Measurements from ENCODE around the gene NOTCH3.

Gene NOTCH3

GRCh38 chr19:15200553-15201364, at the start of gene NOTCH3:
Gene NOTCH3 (minus strand): TSS chr19:15200995. CDS start chr19:15200905, 90 bp downstream.
- peak in 1 of 56 donors; percentile 9 for DNase-seq

DNA sequence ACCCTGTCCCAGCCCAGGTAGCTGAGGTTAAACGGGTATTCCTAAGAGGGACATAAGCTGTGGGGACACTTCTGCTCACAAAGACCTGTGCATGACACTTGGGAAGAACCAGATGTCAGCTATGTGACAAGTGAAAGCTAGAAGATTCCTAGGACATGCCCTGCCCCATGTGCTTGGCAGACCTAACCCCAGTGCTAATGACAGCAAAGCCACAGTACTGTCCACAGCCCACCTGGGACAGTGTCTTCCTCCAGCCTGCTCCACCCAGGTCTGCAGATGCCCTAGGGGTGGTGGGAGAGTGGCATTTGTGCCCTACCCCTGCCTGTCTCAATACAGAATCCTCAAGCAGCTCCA, 49.8 kb upstream of the NOTCH3 start:
- no peak for DNase-seq

GRCh38 chr19:15249972-15250639, 49.3 kb upstream of the NOTCH3 start:
- no peak for DNase-seq

DNA sequence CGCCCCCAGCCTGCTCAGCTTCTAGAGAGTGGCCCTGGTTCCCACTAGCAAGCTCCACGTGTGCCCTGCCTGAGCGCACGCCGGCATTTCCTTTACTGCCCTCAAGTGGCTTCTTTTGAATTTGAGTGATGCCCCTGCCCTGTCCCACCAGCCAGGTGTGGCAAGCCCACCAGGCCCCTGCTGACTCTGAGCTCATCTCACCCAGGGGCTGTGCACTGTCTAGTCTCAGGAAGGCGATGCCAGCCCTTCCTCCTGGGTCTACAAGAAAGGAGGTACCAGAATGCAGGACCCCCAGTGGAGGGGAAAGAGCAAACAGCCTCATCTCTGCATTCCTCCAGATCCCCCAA, 48.7 kb upstream of the NOTCH3 start:
- DNase-seq, result no peak

DNA sequence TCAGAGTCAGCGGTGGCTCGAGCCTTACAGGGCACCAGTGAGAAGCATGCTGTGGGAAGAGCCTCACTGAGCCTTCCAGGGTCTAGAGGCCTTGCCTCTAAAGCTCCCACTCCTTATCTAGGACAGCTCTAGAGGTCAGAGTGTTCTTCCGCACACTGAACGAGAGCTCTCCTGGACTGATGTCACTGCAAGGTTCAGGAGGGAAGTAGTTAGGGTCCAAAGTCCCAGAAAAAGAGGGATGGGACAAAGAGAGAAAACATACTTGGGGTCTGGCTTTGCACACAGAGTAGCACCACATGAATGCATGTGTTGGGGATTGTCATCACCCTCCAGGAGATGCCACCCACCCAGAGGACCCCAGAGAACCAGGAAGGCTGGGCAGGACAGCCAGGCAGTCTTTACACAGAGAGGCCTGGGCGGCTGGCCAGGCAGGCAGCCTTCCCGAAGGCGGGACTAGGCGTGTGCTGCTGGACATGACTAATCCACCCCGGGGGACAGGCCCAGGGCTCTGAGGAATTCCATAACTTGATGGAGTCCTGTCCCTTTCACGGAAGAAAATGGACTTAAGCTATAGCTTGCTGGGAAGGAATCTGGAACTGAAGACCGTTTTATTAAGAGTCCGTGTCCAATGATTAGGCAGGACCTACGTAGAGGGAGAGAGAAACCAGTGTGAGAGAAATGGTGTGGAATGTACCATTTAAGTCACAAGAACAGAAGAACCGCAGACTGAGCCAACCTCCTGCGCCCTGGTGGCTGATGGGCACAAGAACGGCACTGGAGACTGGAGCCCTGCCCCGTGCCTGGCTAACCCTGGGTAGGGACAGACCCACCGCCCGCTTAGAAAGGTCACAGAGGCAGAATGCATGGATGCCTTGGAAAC, 48.1 kb upstream of the NOTCH3 start:
- DNase-seq, result peak in 14 of 56 donors; percentile 4 to 67 (median 14)

- DNase-seq, result no peak
Measured at GRCh38 chr19:15248106-15248505, 47.3 kb upstream of the NOTCH3 start.

DNA sequence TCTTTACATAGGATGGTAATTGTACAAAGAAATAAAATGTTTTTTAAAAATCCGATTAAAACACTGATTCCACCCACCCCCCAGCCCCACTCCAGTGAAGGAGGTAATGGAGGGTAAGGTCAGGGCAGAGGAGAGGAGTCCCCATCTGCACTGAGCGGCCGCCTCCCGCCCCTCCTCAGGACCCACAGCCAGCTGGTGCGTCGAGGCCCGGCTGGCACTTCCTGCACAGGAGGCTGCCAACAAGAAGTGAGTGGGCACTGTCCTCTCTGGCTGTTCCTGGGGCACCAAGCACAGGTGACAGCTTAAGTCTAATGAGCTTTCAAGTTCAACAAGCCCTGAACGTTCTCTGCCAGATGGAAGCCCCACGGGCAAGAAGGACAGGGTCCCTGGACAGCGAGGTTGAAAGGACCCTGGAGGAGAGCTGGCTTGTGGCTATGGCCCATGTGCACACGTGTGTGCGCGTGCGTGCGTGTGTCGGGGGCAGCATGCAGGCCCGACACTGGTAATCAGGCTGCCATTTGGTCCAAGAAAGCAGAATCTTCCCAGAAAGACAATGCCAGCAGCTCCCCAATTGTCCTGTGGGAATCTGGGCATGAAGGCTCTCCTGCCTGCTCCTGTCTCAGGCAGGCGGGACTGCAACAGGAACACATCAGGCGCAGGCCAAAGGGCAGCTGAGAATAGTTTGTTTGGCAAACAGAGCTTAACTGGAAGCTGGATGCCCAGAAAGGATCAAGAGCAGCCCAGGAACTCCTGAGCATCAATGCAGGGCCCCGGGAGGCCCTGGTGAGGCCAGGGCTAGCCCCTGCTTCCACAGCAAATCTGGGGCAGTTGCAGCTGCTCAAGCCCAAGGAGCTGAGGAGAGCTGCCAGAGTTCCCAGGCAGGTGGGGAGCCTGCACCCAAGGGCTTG, 46.6 kb upstream of the NOTCH3 start:
- DNase-seq, result no peak

- no peak for DNase-seq
Measured at GRCh38 chr19:15246198-15246481, 45.3 kb upstream of the NOTCH3 start.

DNA sequence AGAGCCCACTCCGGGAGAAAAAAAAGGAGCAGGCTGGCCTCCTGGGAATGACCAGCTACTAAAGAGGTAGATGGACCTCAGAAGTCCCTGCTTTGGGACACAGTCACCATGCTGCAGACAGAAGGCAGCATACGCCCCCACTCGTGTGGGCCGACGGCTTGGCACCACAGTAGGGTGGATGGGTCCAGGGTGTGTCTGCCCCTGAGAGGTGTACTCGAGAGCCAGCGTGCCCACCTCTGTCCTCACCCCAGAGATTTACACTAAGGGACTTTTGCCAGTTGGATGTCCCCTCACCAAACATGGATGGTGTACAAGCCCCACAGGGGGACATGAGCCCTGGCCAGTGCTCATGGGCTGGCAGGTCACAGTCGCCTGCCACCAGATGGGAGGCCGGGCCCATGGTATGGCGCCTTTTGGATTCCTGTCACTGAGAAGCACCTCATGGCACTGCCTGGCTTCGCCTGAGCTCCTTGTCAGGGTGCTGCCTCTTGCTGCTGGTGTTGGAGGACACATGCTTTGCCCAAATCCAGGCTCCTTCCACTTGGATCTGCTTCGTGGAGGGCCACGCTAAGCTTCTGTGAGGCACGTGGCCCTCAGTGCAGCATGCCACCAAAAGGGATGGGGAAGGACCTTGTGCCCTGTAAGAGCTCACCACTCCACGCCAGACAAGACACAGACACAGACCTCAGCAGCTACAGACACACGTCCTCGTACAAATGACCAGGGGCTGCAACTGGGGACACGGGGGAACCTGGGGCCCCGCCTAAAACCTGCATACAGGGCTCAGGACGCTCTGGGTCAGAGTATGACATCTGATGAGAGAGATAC, 44.8 kb upstream of the NOTCH3 start:
- no peak for DNase-seq

DNA sequence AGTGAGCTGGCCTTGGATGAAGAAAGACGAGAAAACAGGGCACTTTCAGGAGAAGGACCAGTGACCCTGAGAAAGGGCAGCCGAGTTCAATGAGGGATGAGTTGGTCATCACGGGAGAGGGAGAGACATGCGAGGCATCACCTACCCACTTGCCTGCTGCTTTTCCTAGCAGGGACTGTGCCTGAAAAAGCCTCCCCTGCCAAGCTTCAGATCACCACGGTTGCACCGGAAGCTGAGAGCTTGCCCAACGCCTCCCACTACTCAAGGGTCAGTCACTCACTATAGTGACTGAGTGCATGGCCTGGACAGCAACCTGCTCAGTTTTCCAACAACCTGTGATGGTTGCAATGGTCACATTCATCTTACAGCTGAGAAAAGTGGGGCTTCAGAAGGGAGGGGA, 44.0 kb upstream of the NOTCH3 start:
- no peak for DNase-seq

- DNase-seq, result peak in 1 of 56 donors; percentile 32
Measured at GRCh38 chr19:15244106-15244803, 43.5 kb upstream of the NOTCH3 start.

- DNase-seq, result no peak
Measured at GRCh38 chr19:15243236-15243957, 42.6 kb upstream of the NOTCH3 start.

GRCh38 chr19:15241259-15241910, 40.6 kb upstream of the NOTCH3 start:
- no peak for DNase-seq

DNA sequence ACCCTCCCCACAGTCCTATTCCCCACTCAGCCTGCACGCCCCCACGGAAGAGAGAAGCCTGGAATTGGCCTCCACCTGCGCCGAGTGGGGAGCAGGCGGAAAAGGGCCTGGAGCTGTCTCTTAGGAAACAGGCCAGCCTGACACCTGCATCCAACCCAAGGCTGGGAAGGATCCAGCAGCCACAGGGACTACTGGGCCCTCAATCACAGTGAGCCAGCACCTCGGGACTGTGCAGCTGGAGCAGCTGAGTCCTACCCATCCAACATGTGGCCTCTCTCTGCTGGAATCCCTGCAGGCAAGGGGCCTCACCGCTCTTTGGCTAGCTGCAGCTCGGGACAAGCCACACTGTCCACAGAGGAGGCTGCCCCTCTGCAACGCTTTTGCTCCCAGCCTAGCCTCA, 39.7 kb upstream of the NOTCH3 start:
- no peak for DNase-seq

GRCh38 chr19:15239337-15239949, 38.6 kb upstream of the NOTCH3 start:
- no peak for DNase-seq

GRCh38 chr19:15238639-15239155, 37.9 kb upstream of the NOTCH3 start:
- DNase-seq, result no peak

DNA sequence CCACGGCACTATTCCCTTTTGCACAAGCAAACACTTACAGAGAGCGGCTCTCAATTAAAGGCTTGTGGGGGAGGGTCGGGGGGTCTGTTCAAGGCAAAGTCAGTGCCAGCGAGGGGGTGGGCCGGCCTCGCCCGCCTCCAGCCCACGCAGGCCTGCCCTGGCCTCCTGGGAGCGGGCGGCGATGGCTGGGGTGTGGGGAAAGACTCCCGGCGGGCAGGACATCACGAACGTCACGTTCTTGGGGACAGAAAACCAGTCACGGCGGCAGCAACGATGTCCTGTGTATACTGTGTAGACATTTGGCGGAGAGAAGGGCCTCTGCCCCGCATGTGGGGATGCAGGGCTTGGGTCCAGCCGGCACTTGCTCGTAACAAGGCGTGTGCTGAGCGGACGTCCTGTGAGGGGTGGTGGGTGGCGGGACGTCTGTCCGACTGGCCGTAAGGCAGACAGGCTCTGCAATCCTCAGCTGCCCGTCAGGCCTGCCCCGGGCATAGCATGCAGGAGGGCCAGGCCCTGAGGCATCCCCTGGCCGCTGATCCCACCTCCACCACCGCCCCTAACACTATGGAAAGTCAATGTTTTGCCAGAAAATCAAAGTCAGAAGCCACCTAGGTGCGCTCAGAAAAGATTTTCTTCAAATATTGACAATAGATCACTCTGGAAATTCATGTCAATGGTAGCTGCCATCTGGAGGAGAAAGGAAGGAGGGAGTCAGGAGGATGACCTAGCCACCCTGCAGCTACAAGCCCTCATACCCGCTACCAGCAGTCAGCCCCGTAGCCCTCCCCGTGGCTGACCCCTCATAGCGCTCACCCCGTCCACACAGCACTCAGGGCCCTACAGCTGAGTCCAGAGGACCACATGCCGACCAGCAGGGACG, 37.2 kb upstream of the NOTCH3 start:
- DNase-seq, result no peak
